Activated CD4-positive, alpha-beta T cell treated with anti-CD3 and anti-CD28 coated beads, Interleukin-2, Interleukin-6, amounts not matched to agents 100 ng/mL and 50 ng/mL, durations not matched to agents 16 hours and 8 hours (primary cell): ENCODE measurements around the gene MARCHF10.
"Not testable (repeated sequence)": the region's sequence is repeated elsewhere in the genome, so short reads cannot be mapped to it uniquely, and the experiment has no call there.

ENCODE experiments used
- DNase-seq: peaks from one replicate; pipeline ENCODE4 v3.0.0-alpha.2; 2020

Gene MARCHF10

GRCh38 chr17:62714016-62714777, 93.9 kb downstream of the MARCHF10 start:
- no peak for DNase-seq

GRCh38 chr17:62713086-62713881, 94.8 kb downstream of the MARCHF10 start:
- DNase-seq = no peak

- no peak for DNase-seq
Observed at GRCh38 chr17:62712171-62712581, 95.9 kb downstream of the MARCHF10 start.

- DNase-seq = no peak
Observed at GRCh38 chr17:62708587-62708986, 99.5 kb downstream of the MARCHF10 start.

- no peak for DNase-seq
Observed at GRCh38 chr17:62707425-62707739, 100.7 kb downstream of the MARCHF10 start.

- no peak for DNase-seq
Observed at GRCh38 chr17:62706598-62707424, 101.3 kb downstream of the MARCHF10 start.

GRCh38 chr17:62705778-62706597, 102.1 kb downstream of the MARCHF10 start:
- DNase-seq = no peak

GRCh38 chr17:62705156-62705777, 102.8 kb downstream of the MARCHF10 start:
- no peak for DNase-seq

GRCh38 chr17:62704381-62704971, 103.6 kb downstream of the MARCHF10 start:
- DNase-seq = no peak

- peak; percentile 79 for DNase-seq
Observed at GRCh38 chr17:62703776-62704380, 104.2 kb downstream of the MARCHF10 start.

- DNase-seq = peak; percentile 29
Observed at GRCh38 chr17:62703261-62703775, 104.8 kb downstream of the MARCHF10 start.

- DNase-seq = no peak
Observed at GRCh38 chr17:62702746-62703260, 105.3 kb downstream of the MARCHF10 start.

GRCh38 chr17:62701706-62702085, 106.4 kb downstream of the MARCHF10 start:
- no peak for DNase-seq

GRCh38 chr17:62700964-62701705, 107.0 kb downstream of the MARCHF10 start:
- no peak for DNase-seq

- not testable (repeated sequence) for DNase-seq
Observed at GRCh38 chr17:62698459-62698858, 109.7 kb downstream of the MARCHF10 start.

GRCh38 chr17:62696726-62697490, 111.2 kb downstream of the MARCHF10 start:
- no peak for DNase-seq

- no peak for DNase-seq
Observed at GRCh38 chr17:62696256-62696655, 111.9 kb downstream of the MARCHF10 start.

- DNase-seq = not testable (repeated sequence)
Observed at GRCh38 chr17:62695093-62695738, 112.9 kb downstream of the MARCHF10 start.
